Naive thymus-derived CD8-positive, alpha-beta T cell (primary cell): ENCODE measurements around the gene TSPAN4. TPM values are rescaled to one million over a fixed set of nuclear protein-coding genes. Genes with fewer than 3 reads are reported as not detected.

Source experiments
- ATAC-seq, 2 donors: fragments of 150-1000 bp; cut with Tn5 transposase in 1 of 2; sonication (Bioruptor Pico), chemical (Tn5 transposase) in 1 of 2; 1 replicate in 1 of 2; 2 replicates in 1 of 2; pipeline ENCODE4 v1.10.0; 2021; ENCODE audit warnings: mild to moderate bottlenecking in 2 of 2, moderate library complexity in 2 of 2
- POLR2A ChIA-PET: fragments of 350-600 bp; sonication (Branson Sonifier 250); formaldehyde crosslinking; loops from one replicate; lab custom pipeline; 2021; ENCODE audit warnings: antibody characterized with exemption; lab: Charles Lee
- DNase-seq, 10 donors: peaks; one replicate each; pipeline versions ENCODE4 v3.0.0 to v3.0.0-alpha.2; 2020 to 2022
- H3K27ac Mint-ChIP-seq, 10 donors: one replicate each; pipeline ENCODE4 v1.8.0; 2020 to 2022; ENCODE audit warnings: mild to moderate bottlenecking in 10 of 10, mixed read lengths in 10 of 10, moderate library complexity in 4 of 10, inconsistent platforms in 1 of 10
- H3K27me3 Mint-ChIP-seq, 5 donors: one replicate each; pipeline ENCODE4 v1.8.0; 2021 to 2022; ENCODE audit warnings: mixed read lengths in 5 of 5
- H3K36me3 Mint-ChIP-seq, 3 donors: one replicate each; pipeline ENCODE4 v1.8.0; 2020 to 2022; ENCODE audit warnings: mixed read lengths in 3 of 3, mild to moderate bottlenecking in 2 of 3, inconsistent platforms in 1 of 3
- H3K4me1 Mint-ChIP-seq, 4 donors: one replicate each; pipeline ENCODE4 v1.8.0; 2021 to 2022; ENCODE audit warnings: mixed read lengths in 4 of 4
- H3K4me3 Mint-ChIP-seq, 10 donors: one replicate each; pipeline ENCODE4 v1.8.0; 2020 to 2022; ENCODE audit warnings: mild to moderate bottlenecking in 10 of 10, mixed read lengths in 10 of 10, moderate library complexity in 6 of 10, inconsistent platforms in 1 of 10
- H3K9me3 Mint-ChIP-seq, 9 donors: one replicate each; pipeline ENCODE4 v1.8.0; 2020 to 2022; ENCODE audit warnings: mixed read lengths in 9 of 9, mild to moderate bottlenecking in 3 of 9, inconsistent platforms in 1 of 9, moderate library complexity in 1 of 9
- polyA plus RNA-seq, 3 donors: library from polyadenylated mRNA; unstranded; fragments of 300-500 nt; fragmentation: Illumina TruSeq; gene quantifications; one replicate each; pipeline ENCODE4 v1.2.3, GENCODE V29; 2021
- total RNA-seq, 8 experiments: library from RNA in 2 of 8; stranded (reverse) in 2 of 8; gene quantifications; one replicate each; pipeline ENCODE4 v1.2.3 and lab custom pipeline; 2021 to 2026

The TSPAN4 gene
- total and polyA plus RNA-seq, 5 experiments from 2014 or later, result 6.0 to 12.8 (median 8.3) TPM

DNA sequence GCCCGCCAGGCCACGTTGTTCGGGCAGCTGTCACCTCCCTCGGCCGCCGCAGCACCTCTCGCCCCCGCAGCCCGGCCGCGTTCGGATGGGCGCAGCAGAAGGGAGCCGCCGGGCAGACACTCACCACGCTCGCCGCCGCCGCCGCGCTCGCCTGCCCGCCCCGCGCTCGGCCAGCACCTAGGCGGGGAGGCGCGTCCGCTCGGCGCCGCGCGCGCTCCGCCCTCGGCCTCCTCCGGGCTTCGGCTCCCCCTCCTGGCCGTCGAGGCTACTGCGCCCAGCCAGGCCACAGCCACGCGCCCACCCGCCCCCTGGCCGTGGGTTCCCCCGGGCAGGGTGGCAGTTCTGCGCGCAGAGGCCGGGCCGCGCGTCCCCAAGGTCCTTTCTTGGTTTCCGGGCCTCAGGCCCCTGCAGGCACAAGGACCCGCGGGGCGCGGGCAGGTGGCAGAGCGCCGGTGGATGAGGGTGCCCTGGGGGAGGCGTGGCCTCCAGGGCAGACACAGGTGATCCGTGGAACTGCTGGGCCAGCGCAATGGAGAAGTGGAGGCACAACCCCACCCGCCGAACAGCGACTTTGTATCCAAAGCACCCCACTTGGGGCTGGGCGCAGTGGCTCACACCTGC is 44.4 kb upstream of the TSPAN4 start, which contains the start of gene SLC25A22:
Gene SLC25A22 (minus strand): TSS at position 189 of the 621 bp plus-strand sequence. CDS start 3,275 bp downstream, outside the sequence.
- peak; percentile 57 to 58 for ATAC-seq

DNA sequence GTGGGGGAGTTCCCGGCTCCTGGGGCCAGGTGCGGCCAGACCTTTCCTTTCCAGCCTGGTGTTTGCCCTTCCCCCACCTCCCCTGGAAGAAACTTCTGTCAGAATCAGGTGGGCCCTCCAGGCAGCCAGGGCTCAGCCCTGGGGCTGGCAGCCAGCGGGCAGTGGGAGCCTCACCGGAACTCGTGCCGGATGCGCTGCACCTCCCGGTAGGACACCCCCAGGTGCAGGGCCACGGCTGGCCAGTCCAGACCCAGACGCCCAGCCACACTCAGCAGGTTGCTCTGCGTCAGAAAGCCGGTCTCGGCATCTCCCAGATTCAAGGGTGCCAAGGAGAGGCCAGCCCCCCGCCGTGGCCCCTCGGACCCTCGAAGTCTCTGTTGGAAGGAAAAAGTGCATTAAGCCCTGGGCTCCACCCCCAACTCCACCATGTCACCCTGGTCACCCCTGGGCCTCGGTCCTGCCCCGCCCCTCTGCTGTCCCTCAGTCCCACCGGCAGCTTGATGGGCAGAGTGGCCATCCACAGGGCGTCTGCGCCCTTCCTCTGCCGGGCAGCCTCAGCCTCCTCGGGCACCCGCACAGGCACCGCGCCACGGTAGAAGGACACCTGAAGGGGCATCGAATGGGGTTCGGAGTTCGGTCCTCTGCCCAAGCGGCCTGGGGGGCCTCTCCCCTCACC is 42.9 kb upstream of the TSPAN4 start:
- Mint-ChIP-seq H3K36me3 (peaks cover 0 to 2% (median 0%) of the 10 kb centered on the region in 3 donors), H3K27ac (no peak overlapping the region), H3K9me3 (no peaks in the 10 kb centered on the region), H3K4me1 (peaks cover 4 to 34% (median 21%) of the 10 kb centered on the region in 4 donors), H3K27me3 (no peaks in the 10 kb centered on the region), H3K4me3 (peak overlapping the region in 1 of 10 donors; percentile 48)
- POLR2A ChIA-PET, result interaction anchor here (1.2 to 1.8 kb wide), 5 partner anchors 10 to 23 kb away, joined by 3 to 9 read pairs (median 4); partner anchors contain the start of genes PNPLA2 and RPLP2
- DNase-seq, result no peak
- ATAC-seq, result no peak

More for the DNA sequence above, 44.4 kb upstream of the TSPAN4 start, which contains the start of gene SLC25A22:
- Mint-ChIP-seq H3K27ac (peak within 1 kb of the TSS; percentile 82 to 98 (median 94)), H3K4me1 (peaks cover 4 to 29% (median 20%) of the 10 kb centered on the region in 4 donors), H3K4me3 (peak within 1 kb of the TSS; percentile 84 to 97 (median 90)), H3K9me3 (no peaks in the 10 kb centered on the region), H3K36me3 (peaks cover 0 to 3% (median 0%) of the 10 kb centered on the region in 3 donors), H3K27me3 (no peaks in the 10 kb centered on the region)
- DNase-seq, result peak; percentile 71 to 89 (median 84)
- POLR2A ChIA-PET, result interaction anchor here (0.5 to 3.2 kb wide), 9 partner anchors 10 to 262 kb away, joined by 3 to 29 read pairs (median 4); partner anchors contain the start of genes GATD1, HRAS, LRRC56 and PNPLA2

DNA sequence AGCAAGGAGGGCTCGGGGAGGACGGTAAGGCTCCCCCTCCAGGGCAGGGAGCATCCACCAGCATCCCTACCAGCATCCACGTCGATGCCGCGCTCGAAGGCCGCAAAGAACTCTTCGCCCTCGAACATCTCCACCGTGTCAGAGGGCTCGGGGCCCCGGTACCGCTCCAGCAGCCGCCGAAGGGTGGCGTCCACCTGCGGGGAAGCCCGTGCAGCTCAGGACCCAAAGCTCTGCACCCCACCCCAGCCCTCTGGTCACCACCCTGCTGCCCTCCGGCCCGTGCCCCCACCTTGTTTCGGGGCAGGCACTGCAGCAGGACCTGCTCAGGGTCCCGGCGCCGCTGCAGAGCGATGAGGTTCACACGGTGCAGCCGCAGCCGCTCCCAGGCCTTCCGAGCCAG is 42.2 kb upstream of the TSPAN4 start:
- Mint-ChIP-seq H3K27me3 (no peaks in the 10 kb centered on the region), H3K4me3 (peak overlapping the region in 1 of 10 donors; percentile 10), H3K9me3 (no peaks in the 10 kb centered on the region), H3K4me1 (peaks cover 4 to 34% (median 21%) of the 10 kb centered on the region in 4 donors), H3K27ac (no peak overlapping the region), H3K36me3 (peaks cover 0 to 2% (median 0%) of the 10 kb centered on the region in 3 donors)
- POLR2A ChIA-PET, result interaction anchor here (0.5 to 1.5 kb wide), 3 partner anchors 13 to 211 kb away, joined by 3 to 4 read pairs (median 4); no protein-coding TSS in a partner anchor
- ATAC-seq (no peak), DNase-seq (no peak)

DNA sequence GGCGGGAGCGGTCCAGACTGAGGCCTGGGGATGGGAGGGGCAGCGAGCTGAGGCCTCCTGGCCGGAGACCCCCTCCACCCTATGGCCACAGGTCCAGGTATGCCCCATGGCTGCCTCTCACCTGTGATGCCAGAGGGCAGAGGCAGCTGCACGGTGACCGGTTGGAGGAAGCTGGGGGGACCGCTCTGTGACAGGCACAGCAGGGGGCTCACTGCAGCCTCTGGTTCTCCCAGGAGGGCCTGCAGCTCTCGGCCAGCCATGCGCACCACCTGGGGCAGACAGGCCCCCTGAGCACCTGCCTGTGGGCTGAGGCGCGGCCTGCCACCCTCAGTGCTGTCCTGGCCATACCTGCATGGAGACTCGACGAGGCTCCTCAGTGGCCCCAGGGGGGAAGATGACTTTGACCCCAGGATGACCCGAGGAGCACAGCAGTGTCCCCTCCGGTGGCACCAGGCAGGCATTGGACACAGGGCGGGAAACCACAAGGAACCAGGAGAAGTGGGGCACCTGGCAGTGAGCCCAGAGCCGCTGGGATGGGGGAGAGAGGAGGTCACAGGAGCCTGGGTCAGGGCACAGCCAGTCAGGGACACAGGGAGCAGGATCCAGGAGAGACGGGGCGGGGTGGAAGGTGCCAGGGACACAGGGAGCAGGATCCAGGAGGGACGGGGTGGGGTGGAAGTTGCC is 41.4 kb upstream of the TSPAN4 start:
- no peak for DNase-seq
- Mint-ChIP-seq H3K27ac (peak overlapping the region in 1 of 10 donors; percentile 63), H3K36me3 (no peaks in the 10 kb centered on the region), H3K9me3 (no peaks in the 10 kb centered on the region), H3K27me3 (no peaks in the 10 kb centered on the region), H3K4me1 (peaks cover 2 to 37% (median 17%) of the 10 kb centered on the region in 4 donors), H3K4me3 (peak overlapping the region in 1 of 10 donors; percentile 39)
- ATAC-seq, result no peak
- POLR2A ChIA-PET, result interaction anchor here (0.6 to 1.5 kb wide), 2 partner anchors 14 to 25 kb away, joined by 4 read pairs; no protein-coding TSS in a partner anchor

DNA sequence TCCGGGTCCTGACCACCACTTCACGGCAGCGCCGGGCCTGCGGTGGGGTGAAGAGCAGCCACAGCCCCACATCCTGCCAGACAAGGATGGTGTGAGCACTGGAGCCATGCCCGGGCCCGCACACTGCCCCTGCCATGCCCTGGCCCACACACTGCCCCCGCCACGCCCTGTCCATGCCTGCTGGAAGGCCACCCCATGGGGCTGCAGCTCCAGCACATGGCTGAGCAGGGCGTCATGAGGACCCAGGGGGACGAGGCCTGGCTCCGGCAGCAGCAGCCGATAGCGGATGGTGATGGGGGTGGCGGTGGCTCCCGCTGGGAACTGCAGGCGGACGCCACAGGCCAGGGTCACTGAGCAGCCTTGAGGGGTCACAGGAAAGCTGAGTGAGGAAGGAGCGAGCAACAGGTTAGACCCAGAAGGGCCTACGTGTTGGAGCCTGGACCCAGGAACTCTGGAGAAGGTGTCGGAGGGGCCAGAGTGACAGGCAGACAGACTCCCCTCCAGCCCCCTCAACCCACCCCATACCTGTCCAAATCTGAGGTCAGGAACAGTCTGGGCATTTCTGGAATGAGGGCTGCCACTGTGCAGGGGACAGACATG is 40.5 kb upstream of the TSPAN4 start:
- POLR2A ChIA-PET, result interaction anchor here (1.1 to 5.4 kb wide), 3 partner anchors 17 to 106 kb away, joined by 3 to 67 read pairs (median 7); partner anchors contain the start of genes PNPLA2, POLR2L and TSPAN4
- Mint-ChIP-seq H3K27me3 (no peaks in the 10 kb centered on the region), H3K4me1 (peaks cover 2 to 31% (median 9%) of the 10 kb centered on the region in 4 donors), H3K9me3 (no peaks in the 10 kb centered on the region), H3K36me3 (no peaks in the 10 kb centered on the region), H3K27ac (no peak overlapping the region), H3K4me3 (peak overlapping the region in 1 of 10 donors; percentile 19)
- DNase-seq, result no peak
- no peak for ATAC-seq

DNA sequence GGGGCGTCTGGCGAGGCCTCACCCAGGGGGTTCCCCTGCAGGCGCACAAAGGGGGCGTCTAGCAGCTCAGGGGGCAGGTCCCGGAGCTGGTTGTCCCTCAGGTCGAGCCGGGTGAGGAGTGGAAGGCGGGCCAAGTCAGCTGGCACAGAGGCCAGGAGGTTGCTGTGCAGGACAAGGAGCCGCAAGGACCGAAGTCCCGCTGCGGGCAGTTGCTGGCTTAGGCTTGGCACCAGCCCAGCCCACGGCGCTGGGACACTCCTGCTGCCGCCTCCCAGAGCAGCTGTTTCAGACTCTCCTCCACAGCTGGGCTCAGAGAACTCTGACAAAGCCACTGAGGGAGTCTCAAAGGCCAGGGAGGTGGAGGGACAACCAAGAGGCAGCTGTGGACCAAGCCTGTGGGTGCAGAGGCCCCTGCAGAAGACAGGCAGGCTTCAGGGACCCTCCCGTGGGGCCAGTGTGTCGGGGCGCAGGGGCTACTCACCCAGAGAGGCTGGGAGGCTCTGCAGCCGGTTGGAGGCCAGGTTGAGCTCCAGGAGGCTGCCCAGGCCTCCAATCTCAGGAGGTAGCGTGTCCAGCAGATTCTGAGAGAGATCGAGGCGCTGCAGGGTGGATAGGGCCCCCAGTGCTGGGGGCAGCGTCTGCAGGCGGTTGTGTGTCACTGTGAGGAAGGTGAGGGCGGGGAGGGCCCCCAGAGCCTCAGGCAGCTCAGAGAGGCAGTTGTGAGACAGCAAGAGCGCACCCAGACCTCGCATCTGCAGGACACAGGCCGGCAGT is 39.8 kb upstream of the TSPAN4 start:
- ATAC-seq (no peak), DNase-seq (no peak)
- peak overlapping the region in 2 of 10 donors; percentile 25 to 62 for H3K4me3 Mint-ChIP-seq
- no peaks in the 10 kb centered on the region for H3K36me3 Mint-ChIP-seq
- POLR2A ChIA-PET, result interaction anchor here (0.9 to 5.4 kb wide), 4 partner anchors 16 to 222 kb away, joined by 3 to 67 read pairs (median 5); partner anchors contain the start of genes PNPLA2, POLR2L and TSPAN4
- H3K4me1 Mint-ChIP-seq, result peaks cover 2 to 30% (median 8%) of the 10 kb centered on the region in 4 donors
- no peaks in the 10 kb centered on the region for H3K9me3 Mint-ChIP-seq
- peak overlapping the region in 1 of 10 donors; percentile 16 for H3K27ac Mint-ChIP-seq
- no peaks in the 10 kb centered on the region for H3K27me3 Mint-ChIP-seq

DNA sequence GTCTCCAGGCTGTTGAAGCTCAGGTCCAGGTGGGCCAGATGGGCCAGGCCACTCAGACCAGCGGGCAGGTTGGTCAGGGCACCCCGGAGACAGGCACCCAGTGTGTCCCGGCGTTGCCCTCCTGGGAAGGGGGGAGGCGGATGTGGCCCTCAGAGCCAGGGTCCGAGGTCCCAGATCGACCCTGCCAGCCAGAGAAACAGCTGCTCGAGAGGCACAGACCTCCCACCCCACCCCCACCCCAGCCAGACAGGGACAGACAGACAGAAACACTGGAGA is 39.2 kb upstream of the TSPAN4 start:
- peaks cover 3 to 32% (median 12%) of the 10 kb centered on the region in 4 donors for H3K4me1 Mint-ChIP-seq
- no peaks in the 10 kb centered on the region for H3K36me3 Mint-ChIP-seq
- H3K4me3 Mint-ChIP-seq, result peak overlapping the region in 2 of 10 donors; percentile 67 to 72
- DNase-seq (no peak), ATAC-seq (no peak)
- H3K9me3 Mint-ChIP-seq, result no peaks in the 10 kb centered on the region
- H3K27ac Mint-ChIP-seq, result peak overlapping the region in 1 of 10 donors; percentile 16
- POLR2A ChIA-PET, result interaction anchor here (0.6 to 5.4 kb wide), 7 partner anchors 16 to 222 kb away, joined by 3 to 67 read pairs (median 5); partner anchors contain the start of genes PNPLA2, POLR2L, TALDO1 and TSPAN4
- no peaks in the 10 kb centered on the region for H3K27me3 Mint-ChIP-seq

DNA sequence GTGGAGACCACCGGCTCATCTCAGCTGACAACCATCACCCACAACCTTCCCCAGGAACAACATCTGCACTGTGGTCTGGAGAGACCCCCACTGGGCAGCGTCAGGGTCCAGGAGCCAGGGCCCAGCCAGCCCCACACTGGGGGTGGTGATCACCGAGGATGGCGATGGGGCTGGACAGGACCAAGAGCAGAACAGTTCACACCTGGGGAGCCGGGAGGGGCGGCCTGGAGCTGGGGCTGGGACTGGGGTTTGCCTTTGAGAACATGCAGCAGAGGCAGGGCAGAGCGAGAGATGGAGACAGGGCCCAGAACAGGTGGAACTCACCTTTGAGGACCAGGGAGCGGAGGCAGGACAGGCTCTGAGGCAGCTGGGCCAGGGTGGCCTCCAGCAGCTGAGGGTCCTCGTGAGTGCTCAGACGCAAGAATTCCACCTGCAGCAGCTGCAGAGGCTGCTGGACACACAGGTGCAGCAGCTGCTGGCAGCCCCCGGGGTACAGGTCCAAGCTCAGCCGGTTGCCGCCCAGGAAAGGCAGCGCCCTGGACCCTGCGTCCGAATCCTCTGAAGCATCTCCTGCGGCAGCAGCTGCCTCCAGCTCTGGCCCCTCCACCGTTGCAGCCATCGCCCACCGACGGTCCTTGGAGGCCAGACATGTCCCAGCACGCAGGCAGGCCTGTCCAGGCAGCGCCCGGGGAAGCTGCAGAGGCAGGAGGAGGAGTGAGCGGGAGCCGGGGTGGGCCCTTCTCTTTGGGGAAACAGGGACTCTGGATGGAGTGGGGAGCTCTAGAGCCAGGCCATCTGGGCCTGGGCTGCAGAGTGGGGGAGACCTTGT is 38.7 kb upstream of the TSPAN4 start:
- Mint-ChIP-seq H3K27me3 (no peaks in the 10 kb centered on the region), H3K4me3 (peak overlapping the region; percentile 67 to 86 (median 75)), H3K9me3 (no peaks in the 10 kb centered on the region), H3K4me1 (peaks cover 5 to 36% (median 17%) of the 10 kb centered on the region in 4 donors), H3K27ac (peak overlapping the region in 8 of 10 donors; percentile 56 to 89 (median 72)), H3K36me3 (no peaks in the 10 kb centered on the region)
- ATAC-seq (no peak), DNase-seq (no peak)
- POLR2A ChIA-PET, result interaction anchor here (0.6 to 5.4 kb wide), 10 partner anchors 8 to 109 kb away, joined by 3 to 67 read pairs (median 6); partner anchors contain the start of genes CEND1, DEAF1, PNPLA2 and POLR2L

DNA sequence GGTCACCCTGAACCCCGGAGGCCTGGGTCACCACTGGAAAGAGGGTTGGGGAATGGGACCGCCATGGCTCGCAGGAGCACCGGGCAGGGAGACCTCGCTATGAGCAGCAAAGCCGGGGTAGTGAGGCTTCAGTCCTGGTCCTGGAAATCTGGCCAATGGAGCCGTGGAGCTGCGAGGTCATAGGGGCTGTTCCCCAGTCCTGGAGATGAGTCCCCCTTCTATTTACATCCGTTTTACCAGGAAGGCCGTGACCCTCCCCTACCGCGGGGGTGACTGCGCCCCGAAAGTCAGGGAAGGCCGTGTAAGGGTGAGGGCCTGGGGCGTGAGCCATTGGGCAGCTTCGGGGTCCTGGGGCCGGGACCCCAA is 38.1 kb upstream of the TSPAN4 start:
- no peaks in the 10 kb centered on the region for H3K27me3 Mint-ChIP-seq

More for the DNA sequence above, 38.1 kb upstream of the TSPAN4 start:
- H3K4me3 Mint-ChIP-seq, result peak overlapping the region; percentile 67 to 86 (median 75)
- ATAC-seq, result no peak
- POLR2A ChIA-PET, result interaction anchor here (0.8 to 5.4 kb wide), 8 partner anchors 9 to 109 kb away, joined by 3 to 67 read pairs (median 4); partner anchors contain the start of genes CEND1, DEAF1, PNPLA2 and TALDO1
- H3K9me3 Mint-ChIP-seq, result no peaks in the 10 kb centered on the region
- H3K36me3 Mint-ChIP-seq, result no peaks in the 10 kb centered on the region
- no peak for DNase-seq
- peak overlapping the region in 8 of 10 donors; percentile 56 to 89 (median 72) for H3K27ac Mint-ChIP-seq
- peaks cover 6 to 36% (median 20%) of the 10 kb centered on the region in 4 donors for H3K4me1 Mint-ChIP-seq
